SK-N-SH treated with all-trans-retinoic acid at 6 μM for 48 hours (cell line): ENCODE results near the gene MAP4K4.

Source experiments
- BACH2 ChIP-seq: fragments of 250-450 bp; sonication (Bioruptor Pico); IDR thresholded peaks from 2 replicates; pipeline ENCODE4 v1.9.0; 2021; ENCODE audit warnings: mild to moderate bottlenecking, borderline replicate concordance
- CSDC2 ChIP-seq: fragments of 250-450 bp; sonication (Bioruptor Pico); IDR thresholded peaks from 2 replicates; pipeline ENCODE4 v1.5.0; 2020; ENCODE audit warnings: mild to moderate bottlenecking, moderate library complexity
- CSRNP3 ChIP-seq: fragments of 250-450 bp; sonication (Bioruptor Pico); IDR thresholded peaks from 2 replicates; pipeline ENCODE4 v1.5.1; 2021; ENCODE audit warnings: mild to moderate bottlenecking, moderate library complexity
- GLIS3 ChIP-seq: fragments of 250-450 bp; sonication (Bioruptor Pico); IDR thresholded peaks from 2 replicates; pipeline ENCODE4 v1.5.0; 2020; ENCODE audit warnings: mild to moderate bottlenecking, moderate library complexity
- ISL1 ChIP-seq: fragments of 250-450 bp; sonication (Bioruptor Pico); IDR thresholded peaks from 2 replicates; pipeline ENCODE4 v2.1.2; 2022; ENCODE audit warnings: mild to moderate bottlenecking, moderate library complexity
- OSR1 ChIP-seq: fragments of 250-450 bp; sonication (Bioruptor Pico); IDR thresholded peaks from 2 replicates; pipeline ENCODE4 v1.8.0; 2022; ENCODE audit warnings: moderate library complexity, mild to moderate bottlenecking, inconsistent platforms
- PATZ1 ChIP-seq: fragments of 250-450 bp; sonication (Bioruptor Pico); IDR thresholded peaks from 2 replicates; pipeline ENCODE4 v1.8.0; 2020; ENCODE audit warnings: mild to moderate bottlenecking, moderate library complexity, borderline replicate concordance
- POU6F1 ChIP-seq: fragments of 250-450 bp; sonication (Bioruptor Pico); IDR thresholded peaks from 2 replicates; pipeline ENCODE4 v1.8.0; 2021; ENCODE audit warnings: low read depth, mild to moderate bottlenecking, moderate library complexity, borderline replicate concordance
- ZC3H10 ChIP-seq: fragments of 250-450 bp; sonication (Bioruptor Pico); IDR thresholded peaks from 2 replicates; pipeline ENCODE4 v1.5.1; 2021; ENCODE audit warnings: mild to moderate bottlenecking, moderate library complexity
- ZFP3 ChIP-seq: fragments of 250-450 bp; sonication (Bioruptor Pico); IDR thresholded peaks from 2 replicates; pipeline ENCODE4 v1.5.0; 2020; ENCODE audit warnings: mild to moderate bottlenecking, moderate library complexity
- ZNF565 ChIP-seq: fragments of 450-650 bp; formaldehyde crosslinking; conservative IDR thresholded peaks from 2 replicates; pipeline ENCODE4 v1.5.0; 2020; ENCODE audit warnings: low read depth, mild to moderate bottlenecking, moderate library complexity

GRCh38 chr2:101731221-101732054 is 33.9 kb downstream of the MAP4K4 start:
- TF ChIP-seq BACH2 (CRISPR knock-in tag) (no peak), ZNF565 (CRISPR knock-in tag) (no peak), ISL1 (no peak), POU6F1 (CRISPR knock-in tag) (no peak), ZFP3 (CRISPR knock-in tag) (no peak), PATZ1 (no peak), OSR1 (no peak), ZC3H10 (CRISPR knock-in tag) (no peak), CSDC2 (CRISPR knock-in tag) (no peak), CSRNP3 (CRISPR knock-in tag) (no peak), GLIS3 (CRISPR knock-in tag) (no peak)
